ENCODE results near the gene SHISA9.

The SHISA9 gene

DNA sequence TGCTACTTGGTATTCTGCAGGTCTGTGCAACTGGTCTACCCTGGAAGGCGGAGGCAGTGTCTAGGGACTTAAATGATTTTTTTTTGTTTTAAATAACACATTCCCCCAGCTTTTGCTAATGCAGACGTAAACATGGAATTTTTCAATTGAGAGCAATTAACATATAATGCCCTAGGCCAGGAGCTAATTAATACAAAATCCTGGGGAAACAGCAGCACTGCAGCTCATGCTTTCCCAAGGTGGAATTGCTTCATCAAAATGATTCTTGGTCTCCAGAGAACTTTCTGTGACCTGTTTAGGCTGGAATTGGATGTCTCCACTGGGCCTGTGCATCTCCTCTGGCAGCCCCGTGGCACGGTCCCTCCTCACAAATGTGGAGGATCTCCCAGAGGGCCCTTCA lies 50.6 kb downstream of the SHISA9 start:
- no peak for DNase-seq (ENCODE audit: low read depth)

DNA sequence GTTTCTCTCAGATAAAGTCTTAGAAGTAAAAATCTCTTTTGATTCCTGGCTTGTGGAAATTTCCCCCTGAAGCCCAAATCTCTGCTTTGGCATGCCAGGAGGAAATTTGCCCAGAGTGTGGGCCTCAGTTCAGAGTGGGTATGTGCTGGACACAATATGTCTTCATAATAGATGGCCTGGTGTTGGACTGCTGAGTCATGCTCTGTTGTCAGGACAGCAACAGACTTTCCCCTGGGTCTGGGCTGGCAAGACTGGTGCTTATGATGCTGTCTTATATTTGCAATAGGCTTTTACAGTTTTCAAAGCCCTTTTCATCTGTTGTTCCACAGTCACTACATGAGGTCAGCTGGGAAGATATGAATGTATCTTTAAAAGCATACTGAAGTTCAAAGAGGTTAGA lies 57.0 kb downstream of the SHISA9 start:
- no peak for DNase-seq (ENCODE audit: low read depth)

DNA sequence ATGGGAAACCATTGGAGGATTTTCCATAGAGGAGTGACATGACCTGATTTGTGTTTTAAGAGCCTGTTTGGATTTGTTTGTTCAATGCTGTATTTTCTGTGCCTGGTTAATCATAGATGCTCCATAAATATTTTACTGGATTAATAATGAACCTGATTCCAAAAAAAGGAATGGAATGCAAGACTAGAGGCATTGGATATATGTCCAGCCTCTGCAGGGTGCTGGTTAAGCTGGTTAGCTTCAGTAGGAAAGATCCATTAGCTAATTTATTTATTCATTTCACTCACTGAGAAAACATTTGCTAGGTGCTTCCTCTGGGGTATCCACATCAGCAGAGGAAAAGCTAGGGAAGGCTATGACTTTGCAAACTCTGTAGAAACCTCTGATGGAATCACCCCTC lies 57.7 kb downstream of the SHISA9 start:
- DNase-seq (ENCODE audit: low read depth), result no peak

DNA sequence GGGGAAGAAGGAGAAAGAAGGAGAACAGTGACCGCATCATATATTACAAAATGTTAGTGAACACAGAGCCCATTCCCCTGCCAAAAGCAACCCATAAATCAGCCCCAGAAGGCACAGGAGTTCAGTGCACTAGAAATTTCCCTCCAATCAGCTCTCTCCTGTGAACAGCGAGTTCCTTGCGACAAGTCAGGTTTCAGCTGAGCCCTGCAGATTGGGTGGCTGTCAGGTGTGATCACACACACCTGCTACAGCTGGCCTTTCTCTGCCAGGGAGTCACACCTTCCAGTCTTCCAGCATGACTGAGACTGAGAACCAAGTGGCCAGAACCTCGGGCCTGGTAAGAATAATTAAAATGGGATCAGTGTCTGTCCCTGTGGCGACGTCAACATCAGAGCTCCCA lies 60.2 kb downstream of the SHISA9 start:
- no peak for DNase-seq (ENCODE audit: low read depth)

DNA sequence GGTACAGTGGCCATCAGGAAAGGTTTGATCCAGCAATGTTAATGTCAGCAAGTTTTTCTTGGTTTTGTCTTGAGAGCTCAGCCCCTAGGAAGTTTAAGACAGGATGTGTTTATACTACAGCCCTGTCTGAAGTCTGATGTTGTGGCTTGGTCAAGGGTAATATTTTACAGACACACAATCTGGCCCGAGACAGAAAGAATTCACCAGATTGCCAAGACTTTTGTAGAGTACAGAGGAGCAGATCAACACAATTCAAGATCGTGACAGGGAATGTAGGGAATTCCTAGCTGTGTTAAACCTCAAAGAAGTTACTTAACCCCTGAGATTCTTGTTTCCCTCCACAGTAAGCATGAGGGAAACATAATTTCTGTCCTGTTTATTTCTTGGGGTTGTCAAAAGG lies 63.1 kb downstream of the SHISA9 start:
- DNase-seq (ENCODE audit: low read depth), result no peak

DNA sequence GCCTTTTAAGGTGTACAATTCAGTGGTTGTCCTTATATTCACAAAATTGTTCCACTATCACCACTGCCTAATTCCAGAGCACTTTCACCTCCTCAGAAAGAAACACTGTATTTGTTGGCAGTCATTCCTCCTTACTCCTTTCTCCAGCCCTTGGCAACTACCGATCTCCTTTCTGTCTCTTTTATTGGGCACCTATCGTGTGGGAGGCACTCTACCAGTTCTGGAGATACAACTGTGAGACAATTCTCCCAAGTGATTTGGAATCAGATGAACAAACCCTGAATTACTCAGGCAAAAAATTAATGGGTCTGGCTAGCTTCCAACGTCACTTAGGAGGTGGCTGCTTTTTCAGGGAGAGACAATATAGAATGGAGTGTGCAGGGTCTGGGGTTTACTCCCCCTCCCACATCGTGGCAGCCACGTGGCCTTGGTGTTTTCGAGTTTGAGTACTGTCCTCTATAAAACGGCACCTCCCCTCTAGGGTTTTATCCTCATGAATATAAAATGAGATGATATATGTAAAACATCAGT lies 63.9 kb downstream of the SHISA9 start:
- no peak for DNase-seq (ENCODE audit: low read depth)

DNA sequence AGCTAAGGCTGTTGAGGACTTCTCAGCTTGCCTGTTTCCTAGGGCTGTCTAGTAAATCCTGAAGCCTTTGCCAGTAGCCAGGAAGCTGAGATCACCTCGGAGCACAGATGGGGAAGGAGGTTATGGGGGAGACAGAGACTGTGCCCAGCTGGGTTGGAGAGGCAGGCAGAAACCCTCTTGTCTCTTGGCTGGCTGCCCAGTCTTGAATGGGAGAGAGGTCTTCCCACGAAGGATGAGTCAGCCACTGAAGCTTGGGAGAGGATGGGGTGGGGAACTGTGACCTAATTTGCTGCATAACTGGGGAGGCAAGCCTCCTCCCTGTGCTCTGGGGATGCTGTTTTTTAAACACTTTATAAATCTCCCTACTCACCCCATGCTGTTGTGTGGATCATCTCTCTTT lies 69.8 kb downstream of the SHISA9 start:
- DNase-seq (ENCODE audit: low read depth), result no peak

DNA sequence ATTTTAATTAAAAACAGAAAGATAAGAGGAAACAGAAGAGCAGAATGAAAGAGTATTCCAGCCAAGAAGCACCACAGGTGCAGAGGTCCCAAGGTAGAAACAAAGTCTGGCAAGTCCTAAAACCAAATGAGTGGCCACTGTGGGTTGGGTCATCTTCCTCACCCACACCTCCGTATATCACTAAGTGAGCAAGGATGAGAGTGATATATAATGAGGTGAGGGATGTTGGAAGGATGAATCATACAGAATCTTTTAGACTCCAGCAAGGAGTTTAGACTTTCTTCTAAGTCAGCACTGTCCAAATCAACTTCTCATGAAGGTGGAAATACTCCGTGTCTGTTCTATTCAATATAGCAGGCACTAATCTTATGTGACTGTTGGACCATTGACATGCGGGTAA lies 70.8 kb downstream of the SHISA9 start:
- no peak for DNase-seq (ENCODE audit: low read depth)

DNA sequence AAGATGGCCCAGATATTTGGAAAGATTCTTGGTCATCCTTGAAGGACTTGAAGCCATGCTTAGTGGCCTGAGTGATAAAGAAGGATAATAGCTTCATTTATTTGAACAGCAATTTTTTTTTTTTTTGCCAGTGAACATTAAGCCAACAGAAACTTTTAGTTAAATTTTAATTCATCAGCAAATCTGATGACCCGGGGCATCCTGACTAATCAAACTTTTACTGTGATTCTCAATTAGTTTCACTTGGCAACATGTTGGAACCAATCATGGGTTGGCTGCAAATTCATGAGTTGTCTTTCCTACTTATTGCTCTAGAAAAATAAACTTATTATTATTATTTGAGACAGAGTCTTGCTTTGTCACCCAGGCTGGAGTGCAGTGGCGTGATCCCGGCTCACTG lies 74.4 kb downstream of the SHISA9 start:
- no peak for DNase-seq (ENCODE audit: low read depth)

DNA sequence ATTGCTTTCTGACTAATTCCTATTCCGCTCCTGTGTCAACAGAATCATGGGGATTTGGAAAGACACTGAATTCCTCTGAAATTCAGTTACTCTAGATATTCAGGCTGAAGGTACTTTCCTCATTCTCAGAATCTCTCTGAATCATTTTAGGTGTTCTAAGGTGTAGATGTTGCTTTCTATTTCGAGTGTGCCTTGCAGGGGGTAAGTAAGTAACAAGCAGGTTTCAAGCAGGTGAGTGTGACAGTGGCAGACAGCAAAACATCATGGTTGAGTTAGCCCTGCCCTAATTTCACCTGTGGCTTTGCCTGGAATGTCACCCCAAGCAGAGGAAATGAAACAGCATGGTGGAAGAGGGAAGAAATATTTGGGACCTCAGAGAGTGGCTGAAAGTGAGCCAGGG lies 75.1 kb downstream of the SHISA9 start:
- DNase-seq (ENCODE audit: low read depth), result no peak

DNA sequence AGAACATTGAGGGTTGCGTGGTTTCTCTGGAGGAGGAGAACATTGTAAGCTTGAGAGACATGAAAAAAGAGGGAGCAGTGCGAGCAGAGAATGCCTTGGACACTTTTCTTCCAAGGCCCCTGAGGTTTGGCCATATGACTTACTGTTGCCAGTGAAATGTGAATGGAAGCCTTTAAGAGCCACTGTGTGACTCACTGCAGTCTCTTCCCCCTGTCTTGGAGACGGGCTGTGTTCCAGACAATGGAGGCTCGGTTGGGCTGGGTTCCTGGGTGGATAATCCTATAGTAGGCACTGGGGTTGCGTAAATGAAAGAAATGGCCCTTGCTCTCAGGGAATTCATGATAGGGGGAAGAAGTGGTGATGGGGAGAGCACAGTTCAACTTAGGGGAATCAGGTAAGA lies 75.5 kb downstream of the SHISA9 start:
- no peak for DNase-seq (ENCODE audit: low read depth)

DNA sequence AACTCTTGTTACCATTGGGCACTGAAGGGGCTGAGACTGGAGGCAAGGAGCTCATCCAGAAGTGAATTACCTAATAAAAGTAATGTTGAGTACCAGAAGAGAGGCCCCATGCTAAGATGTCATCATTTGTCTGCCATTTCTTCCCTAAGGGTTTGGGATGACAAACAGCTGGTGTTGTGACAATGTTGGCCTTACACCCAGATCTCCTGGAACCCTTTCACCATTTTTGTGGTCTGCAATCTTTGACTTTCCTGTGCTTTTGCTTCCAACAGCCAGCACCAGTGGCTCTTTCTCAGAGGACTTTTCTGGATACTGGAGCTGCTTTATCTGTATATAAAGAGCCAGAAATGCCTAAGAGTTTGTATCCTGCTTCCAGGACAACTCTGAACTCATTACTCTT lies 84.1 kb downstream of the SHISA9 start:
- DNase-seq (ENCODE audit: low read depth), result no peak

DNA sequence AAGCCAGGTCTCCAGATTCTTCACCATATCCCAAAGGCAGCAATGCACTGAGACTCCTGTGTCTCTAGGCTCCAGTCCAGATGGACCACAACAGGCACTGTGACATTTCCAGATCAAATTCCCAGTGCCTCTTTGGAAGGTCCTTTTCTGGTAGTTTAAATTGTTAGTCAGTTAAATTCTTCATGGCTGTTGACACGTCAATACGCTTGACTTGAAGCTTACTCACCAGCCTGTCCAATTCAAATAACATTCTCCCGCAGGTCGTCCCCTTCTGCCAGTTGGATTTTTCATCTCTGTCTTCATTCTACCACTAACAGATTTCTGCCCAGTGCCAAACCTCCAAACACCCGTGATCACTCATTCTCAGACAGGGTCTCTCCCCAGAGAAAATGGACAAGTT lies 86.7 kb downstream of the SHISA9 start:
- no peak for DNase-seq (ENCODE audit: low read depth)

DNA sequence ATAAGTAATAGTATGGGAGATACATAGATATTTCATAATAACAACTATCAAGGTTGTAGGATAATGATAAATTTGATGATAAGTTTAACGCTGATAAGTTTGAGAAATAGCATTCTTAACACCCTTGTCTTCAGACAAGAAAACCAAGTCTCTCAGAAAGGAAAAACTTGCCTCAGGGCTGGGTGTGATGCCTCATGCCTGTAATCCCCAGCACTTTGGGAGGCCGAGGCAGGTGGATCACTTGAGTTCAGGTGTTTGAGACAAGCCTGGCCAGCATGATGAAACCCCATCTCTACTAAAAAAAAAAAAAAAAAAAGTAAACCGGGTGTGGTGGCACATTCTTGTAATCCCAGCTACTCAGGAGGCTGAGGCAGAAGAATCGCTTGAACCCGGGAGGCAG lies 90.7 kb downstream of the SHISA9 start:
- no peak for DNase-seq (ENCODE audit: low read depth)

DNA sequence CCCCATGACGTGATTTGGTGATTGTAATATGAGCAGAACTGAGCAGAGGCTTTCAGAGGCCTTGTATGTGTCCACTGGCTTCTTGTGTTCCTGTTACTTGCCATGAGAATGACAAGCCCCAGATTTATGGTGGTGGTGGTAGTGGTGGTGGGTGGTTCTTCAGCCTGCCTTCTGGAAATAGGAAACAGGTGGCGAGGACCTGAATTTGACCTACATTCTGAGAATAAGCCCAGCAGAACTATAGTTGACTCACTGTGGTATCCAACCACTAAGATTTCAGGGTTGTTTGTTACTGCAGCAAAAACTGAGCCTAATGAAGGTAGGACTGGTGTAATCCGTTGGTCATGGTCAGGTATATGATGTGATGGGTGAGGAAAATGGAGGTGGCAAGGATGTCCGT lies 93.0 kb downstream of the SHISA9 start:
- no peak for DNase-seq (ENCODE audit: low read depth)

DNA sequence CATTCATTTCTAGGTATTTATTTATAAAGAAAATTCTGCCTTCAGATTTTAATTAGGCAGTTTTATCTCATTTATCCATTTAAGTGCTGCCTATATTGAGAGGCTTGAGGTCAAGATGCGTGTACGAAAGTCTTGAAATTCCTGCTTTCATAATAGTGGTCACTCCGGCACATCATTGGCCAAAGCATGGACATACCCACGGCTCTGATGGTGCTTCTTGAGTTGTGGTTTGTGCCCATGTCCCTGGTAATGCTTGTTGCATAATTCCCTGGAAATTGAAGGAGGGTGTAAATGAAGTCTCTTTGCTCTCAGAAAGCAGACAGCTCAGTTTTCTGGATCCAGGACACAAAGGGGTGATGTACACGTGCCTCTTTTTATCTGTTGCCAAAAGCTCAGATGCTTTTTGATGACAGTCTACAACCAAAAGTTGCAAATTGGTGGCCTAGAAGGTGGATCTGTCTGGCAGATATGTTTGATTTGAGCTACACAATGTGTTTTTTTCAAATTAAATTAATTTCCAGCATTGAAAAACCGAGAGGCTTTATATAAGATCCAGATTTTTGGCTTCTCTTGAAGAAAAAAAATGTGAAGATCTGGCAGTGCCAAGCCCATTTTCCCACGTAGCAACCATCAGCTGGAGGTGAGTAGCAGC lies 94.4 kb downstream of the SHISA9 start:
- no peak for DNase-seq (ENCODE audit: low read depth)

DNA sequence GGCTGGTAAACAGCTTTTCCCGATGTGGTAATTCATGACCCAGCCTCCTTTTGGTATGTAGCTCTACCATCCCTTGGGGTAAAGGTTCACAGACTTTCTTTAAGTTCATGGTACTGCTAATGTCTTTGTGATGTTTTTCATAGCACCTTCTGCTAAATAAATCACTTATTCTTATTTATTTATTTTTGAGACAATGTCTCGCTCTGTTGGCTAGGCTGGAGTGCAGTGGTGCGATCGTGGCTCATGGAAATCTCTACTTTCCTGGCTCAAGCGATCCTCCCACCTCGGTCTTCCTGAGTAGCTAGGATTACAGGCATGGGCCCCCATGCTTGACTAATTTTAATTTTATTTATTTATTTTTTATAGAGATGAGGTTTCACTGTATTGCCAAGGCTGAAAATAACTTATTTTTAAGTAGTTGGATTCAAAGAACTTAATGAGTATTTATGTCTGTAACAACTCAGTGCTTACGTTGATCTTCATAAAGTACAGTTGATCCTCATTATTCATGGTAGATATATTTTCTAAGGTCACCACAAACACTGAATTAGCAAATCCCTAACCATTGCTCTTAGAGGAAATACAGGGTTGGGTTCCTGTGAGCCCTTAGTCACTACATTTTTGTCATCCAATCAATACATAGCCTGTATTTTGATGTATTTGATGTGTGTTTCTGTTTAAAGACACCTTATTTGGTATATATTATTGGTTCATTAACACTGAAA lies 97.1 kb downstream of the SHISA9 start:
- DNase-seq (ENCODE audit: low read depth), result no peak

DNA sequence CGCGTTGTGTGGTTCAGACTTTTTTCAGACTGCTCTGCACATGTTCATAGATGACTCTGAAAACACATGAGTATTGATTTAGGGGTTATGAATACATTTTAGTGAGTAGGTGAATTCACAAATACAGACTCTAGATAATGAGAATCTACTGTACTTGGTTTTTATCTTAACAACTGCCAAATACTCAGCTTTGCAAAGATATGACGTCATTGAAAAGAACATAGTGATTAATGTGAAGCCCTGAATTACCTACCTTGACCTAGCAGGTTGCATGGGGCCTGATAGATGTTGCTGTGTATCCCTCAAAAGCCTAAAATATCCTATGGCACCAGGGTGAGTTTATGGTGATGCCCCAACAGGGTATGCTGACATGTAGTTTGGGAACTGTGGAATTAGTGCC lies 98.0 kb downstream of the SHISA9 start:
- DNase-seq (ENCODE audit: low read depth), result no peak

DNA sequence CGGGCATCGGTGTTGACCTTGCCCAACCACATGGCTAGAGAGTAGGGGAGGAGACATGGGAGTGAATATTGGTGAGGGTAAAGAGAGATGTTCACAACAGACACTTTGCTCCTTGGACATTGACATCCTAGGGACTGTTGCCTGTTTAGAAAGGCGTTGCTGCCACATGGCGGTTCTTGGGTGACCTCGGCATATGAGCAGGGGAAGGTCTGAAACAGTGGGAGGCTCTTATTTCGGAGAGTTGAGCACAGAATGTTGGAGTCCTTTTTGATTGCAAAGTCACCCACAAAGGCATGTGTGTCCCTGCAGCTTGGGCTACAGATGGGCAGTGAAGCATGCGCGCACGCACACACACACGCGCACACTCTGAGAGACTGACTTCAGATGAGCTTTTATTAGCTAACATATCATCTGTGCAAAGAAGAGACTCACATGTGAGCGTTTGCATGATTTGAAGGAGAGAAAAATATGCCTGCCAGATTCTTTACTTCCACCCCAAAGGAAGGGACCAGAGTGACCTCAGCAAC lies 104.4 kb downstream of the SHISA9 start:
- DNase-seq (ENCODE audit: low read depth), result no peak

DNA sequence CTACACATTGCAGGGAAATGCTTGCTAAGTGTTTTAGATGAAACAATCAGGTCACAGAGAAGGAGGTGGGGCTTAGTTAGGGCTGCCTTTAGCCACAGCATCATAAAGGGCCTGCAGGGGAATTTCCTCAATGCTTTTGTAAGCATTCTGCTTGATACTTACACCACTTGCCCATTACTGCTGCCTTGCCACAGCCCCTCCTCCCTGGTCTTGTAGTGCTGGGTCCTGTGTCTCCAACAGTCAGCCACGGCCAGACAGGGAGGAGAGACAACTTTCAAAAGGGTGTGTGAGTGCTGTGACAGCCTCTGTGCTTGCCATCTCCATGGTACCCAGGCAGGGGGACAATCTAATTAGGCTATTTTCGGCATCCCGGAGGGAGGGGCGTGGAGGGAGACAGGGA lies 111.2 kb downstream of the SHISA9 start:
- DNase-seq (ENCODE audit: low read depth), result no peak

DNA sequence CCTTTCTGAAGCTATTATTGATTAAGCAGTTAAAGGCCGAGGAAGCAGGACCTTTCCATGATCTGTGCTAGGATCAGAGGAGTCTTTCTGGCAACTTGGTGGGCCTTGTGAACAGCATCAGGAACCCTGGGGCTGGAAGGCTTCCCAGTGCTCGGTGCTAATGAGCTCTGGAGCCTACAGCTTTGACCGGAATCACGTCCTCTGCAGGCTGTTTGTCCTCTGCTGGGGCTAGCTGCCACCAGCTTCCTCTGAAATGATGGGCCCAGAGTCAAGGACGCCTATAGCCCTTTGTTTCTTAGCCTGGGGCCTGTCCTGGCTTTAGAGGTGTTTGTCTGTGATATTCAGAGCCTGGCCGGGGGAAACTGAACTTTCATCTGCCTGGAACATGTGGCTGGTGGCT lies 111.6 kb downstream of the SHISA9 start:
- no peak for DNase-seq (ENCODE audit: low read depth)

DNA sequence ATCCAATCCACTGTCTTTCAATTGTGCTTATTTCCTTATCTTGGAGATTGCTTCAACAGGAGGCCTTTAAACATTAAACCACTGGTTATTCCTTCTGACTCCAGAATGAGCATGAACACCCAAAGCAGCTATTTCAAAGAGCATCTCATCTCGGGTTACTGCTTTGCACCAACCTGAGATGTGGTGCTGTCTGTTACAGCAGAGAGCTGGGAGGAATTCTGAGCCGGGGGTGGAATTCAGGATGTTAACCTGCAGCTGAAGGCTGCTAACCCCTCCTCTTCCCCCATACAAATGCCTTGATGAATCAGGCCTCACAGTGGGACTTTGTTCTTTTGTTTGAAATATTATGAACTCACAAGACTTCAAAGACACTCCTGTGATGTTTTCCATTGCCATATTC lies 113.1 kb downstream of the SHISA9 start:
- no peak for DNase-seq (ENCODE audit: low read depth)

DNA sequence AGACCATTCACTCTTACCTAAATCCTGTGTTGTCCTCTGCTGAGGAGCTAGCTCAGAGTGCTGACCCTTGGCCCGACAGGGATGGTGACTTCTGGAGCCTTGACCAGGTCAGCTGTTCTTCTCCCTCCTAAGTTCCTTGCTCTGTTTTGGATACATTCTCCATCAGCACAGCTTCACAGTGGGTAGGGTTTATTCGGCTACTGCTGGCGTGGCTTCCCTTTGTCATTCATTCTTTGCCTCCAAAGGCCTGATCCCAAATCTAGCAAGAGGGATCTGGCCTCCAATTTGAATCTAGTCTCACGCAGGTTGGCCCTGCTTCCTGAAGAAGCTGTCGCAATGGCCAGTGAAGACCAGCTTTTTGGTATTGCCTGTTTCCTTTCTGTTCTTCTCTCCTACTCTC lies 116.6 kb downstream of the SHISA9 start:
- no peak for DNase-seq (ENCODE audit: low read depth)

DNA sequence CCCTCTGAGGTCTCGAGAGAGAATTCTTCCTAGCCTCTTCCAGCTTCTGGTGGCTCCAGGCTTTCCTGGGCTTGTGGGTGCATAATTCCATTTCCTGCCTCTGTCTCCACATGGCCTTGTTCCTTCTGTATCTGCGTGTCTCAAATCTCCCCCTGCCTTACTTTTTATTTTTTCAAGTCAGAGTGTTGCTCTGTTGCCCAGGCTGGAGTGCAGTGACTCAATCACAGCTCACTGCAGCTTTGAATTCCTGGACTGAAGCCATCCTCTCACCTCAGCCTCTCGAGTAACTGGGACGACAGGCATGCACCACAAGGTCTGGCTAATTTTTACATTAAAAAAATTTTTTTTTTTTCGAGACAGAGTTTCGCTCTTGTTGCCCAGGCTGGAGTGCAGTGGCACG lies 120.6 kb downstream of the SHISA9 start:
- DNase-seq (ENCODE audit: low read depth), result no peak
